Osteoblast (primary cell): Measurements from ENCODE around the gene EFNA5. TPM values are rescaled to one million over a fixed set of nuclear protein-coding genes. Genes with fewer than 3 reads are reported as not detected.

ENCODE experiments used
- DNase-seq: peaks from one replicate; pipeline ENCODE4 v3.0.0; 2011; ENCODE audit warnings: low spot score, mixed read lengths; ENCODE audit not compliant: insufficient read length; ENCODE audit errors: missing footprints
- H2AFZ ChIP-seq: 2 replicates; pipeline ENCODE4 v1.6.0; 2011; ENCODE audit warnings: mild to moderate bottlenecking, low read length
- H3K27ac ChIP-seq: 2 replicates; pipeline ENCODE4 v1.5.1; 2011; ENCODE audit warnings: mild to moderate bottlenecking, low read depth, low read length, moderate library complexity
- H3K27me3 ChIP-seq: 2 replicates; pipeline ENCODE4 v1.6.0; 2012; ENCODE audit warnings: mild to moderate bottlenecking, control low read depth, inconsistent platforms, low read length, moderate library complexity; ENCODE audit not compliant: insufficient read depth
- H3K36me3 ChIP-seq: 2 replicates; pipeline ENCODE4 v1.5.1; 2011; ENCODE audit warnings: mild to moderate bottlenecking, low read length, control low read depth, moderate library complexity; ENCODE audit not compliant: insufficient read depth
- H3K4me1 ChIP-seq: 2 replicates; pipeline ENCODE4 v1.5.1; 2011; ENCODE audit warnings: mild to moderate bottlenecking, low read length, control low read depth, moderate library complexity; ENCODE audit not compliant: insufficient read depth
- H3K4me2 ChIP-seq: 2 replicates; pipeline ENCODE4 v1.6.0; 2011; ENCODE audit warnings: mild to moderate bottlenecking, low read length; ENCODE audit not compliant: insufficient read depth
- H3K4me3 ChIP-seq: fragments of 200-600 bp; sonication (generic); 3 replicates; pipeline ENCODE4 v1.5.1; 2012; ENCODE audit warnings: mild to moderate bottlenecking, low read length, inconsistent platforms; ENCODE audit not compliant: insufficient read depth
- H3K79me2 ChIP-seq: 2 replicates; pipeline ENCODE4 v1.6.0; 2012; ENCODE audit warnings: mild to moderate bottlenecking, low read length, control low read depth, inconsistent platforms; ENCODE audit not compliant: insufficient read depth
- H3K9me3 ChIP-seq: 2 replicates; pipeline ENCODE4 v1.5.1; 2011; ENCODE audit warnings: low read depth, low read length, control low read depth
- H4K20me1 ChIP-seq: 2 replicates; pipeline ENCODE4 v1.6.0; 2012; ENCODE audit warnings: mild to moderate bottlenecking, low read length, control low read depth; ENCODE audit not compliant: insufficient read depth
- total RNA-seq: library from RNA; depleted of rRNA; stranded (reverse); fragments of >200 nt; gene quantifications from 2 replicates; pipeline ENCODE4 v1.2.3, GENCODE V29; 2012
- TF ChIP-seq, protein P1 (sequence below): IDR thresholded peaks from 2 replicates; pipeline ENCODE4 v1.5.1; 2011; ENCODE audit warnings: mild to moderate bottlenecking, low read depth, low read length, moderate library complexity; ENCODE audit errors: extremely low read depth

Gene EFNA5
- total RNA-seq, 1 donor, result 12.3 TPM

DNA sequence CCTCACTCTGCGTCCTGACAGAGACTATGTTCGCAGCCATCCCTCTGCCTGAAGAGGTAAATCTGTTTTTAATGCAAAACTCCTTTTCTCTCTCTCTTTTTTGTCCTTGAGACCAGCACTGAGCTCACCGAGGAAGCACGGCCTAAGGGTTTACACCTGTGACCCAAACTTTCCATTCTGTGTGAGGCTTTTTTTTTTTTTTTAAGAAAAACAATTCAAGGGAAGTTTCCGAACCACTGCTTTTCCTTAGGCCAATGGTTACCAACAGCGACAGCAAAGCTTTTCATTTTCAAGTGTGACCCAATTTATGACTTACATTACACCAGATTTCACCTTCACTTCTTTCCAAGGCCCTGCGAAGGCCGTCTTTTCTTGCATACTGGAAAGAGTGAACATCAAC lies 205.9 kb downstream of the EFNA5 start:
- Histone ChIP-seq H2AFZ (no peak overlapping the region), H3K79me2 (no peaks in the 10 kb centered on the region), H4K20me1 (no peaks in the 10 kb centered on the region), H3K9me3 (no peaks in the 10 kb centered on the region), H3K27ac (no peak overlapping the region), H3K36me3 (no peaks in the 10 kb centered on the region), H3K4me1 (peaks cover 9% of the 10 kb centered on the region), H3K4me2 (no peak overlapping the region), H3K4me3 (no peak overlapping the region), H3K27me3 (no peaks in the 10 kb centered on the region)
- no peak for DNase-seq
- TF ChIP-seq, protein P1, sequence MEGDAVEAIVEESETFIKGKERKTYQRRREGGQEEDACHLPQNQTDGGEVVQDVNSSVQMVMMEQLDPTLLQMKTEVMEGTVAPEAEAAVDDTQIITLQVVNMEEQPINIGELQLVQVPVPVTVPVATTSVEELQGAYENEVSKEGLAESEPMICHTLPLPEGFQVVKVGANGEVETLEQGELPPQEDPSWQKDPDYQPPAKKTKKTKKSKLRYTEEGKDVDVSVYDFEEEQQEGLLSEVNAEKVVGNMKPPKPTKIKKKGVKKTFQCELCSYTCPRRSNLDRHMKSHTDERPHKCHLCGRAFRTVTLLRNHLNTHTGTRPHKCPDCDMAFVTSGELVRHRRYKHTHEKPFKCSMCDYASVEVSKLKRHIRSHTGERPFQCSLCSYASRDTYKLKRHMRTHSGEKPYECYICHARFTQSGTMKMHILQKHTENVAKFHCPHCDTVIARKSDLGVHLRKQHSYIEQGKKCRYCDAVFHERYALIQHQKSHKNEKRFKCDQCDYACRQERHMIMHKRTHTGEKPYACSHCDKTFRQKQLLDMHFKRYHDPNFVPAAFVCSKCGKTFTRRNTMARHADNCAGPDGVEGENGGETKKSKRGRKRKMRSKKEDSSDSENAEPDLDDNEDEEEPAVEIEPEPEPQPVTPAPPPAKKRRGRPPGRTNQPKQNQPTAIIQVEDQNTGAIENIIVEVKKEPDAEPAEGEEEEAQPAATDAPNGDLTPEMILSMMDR, result no peak

- H3K4me1 ChIP-seq, result peaks cover 5% of the 10 kb centered on the region
- no peak for DNase-seq
- no peak overlapping the region for H3K4me3 ChIP-seq
- H3K79me2 ChIP-seq, result no peaks in the 10 kb centered on the region
- no peak overlapping the region for H3K27ac ChIP-seq
- no peaks in the 10 kb centered on the region for H3K36me3 ChIP-seq
- no peak overlapping the region for H3K4me2 ChIP-seq
- TF ChIP-seq, protein P1, result no peak
- no peaks in the 10 kb centered on the region for H4K20me1 ChIP-seq
- H2AFZ ChIP-seq, result no peak overlapping the region
- H3K27me3 ChIP-seq, result no peaks in the 10 kb centered on the region
- H3K9me3 ChIP-seq, result no peaks in the 10 kb centered on the region
Measured at GRCh38 chr5:107464416-107464815, 206.3 kb downstream of the EFNA5 start.

GRCh38 chr5:107463731-107464130 lies 207.0 kb downstream of the EFNA5 start:
- Histone ChIP-seq H3K27ac (no peak overlapping the region), H3K79me2 (no peaks in the 10 kb centered on the region), H4K20me1 (no peaks in the 10 kb centered on the region), H3K9me3 (no peaks in the 10 kb centered on the region), H3K4me2 (no peak overlapping the region), H2AFZ (no peak overlapping the region), H3K27me3 (no peaks in the 10 kb centered on the region), H3K4me3 (no peak overlapping the region), H3K4me1 (no peaks in the 10 kb centered on the region), H3K36me3 (no peaks in the 10 kb centered on the region)
- TF ChIP-seq, protein P1, result no peak
- DNase-seq, result no peak

DNA sequence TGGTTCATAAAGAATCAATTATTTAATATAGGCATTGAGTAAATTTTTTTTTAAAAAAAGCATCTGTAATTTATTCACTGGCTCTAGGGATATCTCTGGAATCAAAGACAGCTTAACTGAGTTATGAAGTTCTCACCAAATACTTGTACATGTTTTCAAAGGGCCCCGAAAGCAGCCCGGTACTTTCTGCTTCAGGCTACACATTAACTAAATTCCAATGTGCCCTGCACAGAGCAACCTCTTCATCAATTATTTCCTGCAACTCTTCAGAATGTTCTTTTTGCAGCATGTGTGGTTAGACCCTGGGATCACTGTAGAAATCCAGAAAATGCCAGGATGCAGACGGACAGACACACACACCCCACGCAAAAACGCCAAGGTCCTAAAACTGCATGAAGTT lies 209.0 kb downstream of the EFNA5 start:
- no peaks in the 10 kb centered on the region for H3K9me3 ChIP-seq
- no peak for DNase-seq
- no peaks in the 10 kb centered on the region for H4K20me1 ChIP-seq
- TF ChIP-seq, protein P1, result no peak
- no peak overlapping the region for H2AFZ ChIP-seq
- H3K36me3 ChIP-seq, result no peaks in the 10 kb centered on the region
- H3K79me2 ChIP-seq, result no peaks in the 10 kb centered on the region
- H3K4me1 ChIP-seq, result no peaks in the 10 kb centered on the region
- no peak overlapping the region for H3K4me3 ChIP-seq
- H3K27ac ChIP-seq, result no peak overlapping the region
- no peak overlapping the region for H3K4me2 ChIP-seq
- no peaks in the 10 kb centered on the region for H3K27me3 ChIP-seq
